H1 (cell line): ENCODE measurements around the gene RPTOR. TPM values are rescaled to one million over a fixed set of nuclear protein-coding genes. Genes with fewer than 3 reads are reported as not detected.

Experiments
- CTCF ChIA-PET: fragments of 300-600 bp; sonication (Branson Sonifier 250); formaldehyde crosslinking; loops from one replicate; lab custom pipeline; 2021; ENCODE audit not compliant: partially characterized antibody; lab: Charles Lee
- POLR2A ChIA-PET: fragments of 300-600 bp; sonication (Branson Sonifier 250); formaldehyde crosslinking; loops from one replicate; lab custom pipeline; 2021; ENCODE audit warnings: inconsistent platforms; ENCODE audit not compliant: partially characterized antibody; lab: Charles Lee
- DNase-seq, 2 experiments: peaks; one replicate each; pipeline versions ENCODE4 v3.0.0 to v3.0.0-alpha.2; 2010 to 2022; ENCODE audit warnings: low spot score in 2 of 2, low read depth in 1 of 2, mixed read lengths in 1 of 2
- FAIRE-seq: peaks from 2 replicates; lab custom pipeline; 2011; peaks lifted over from hg19 to GRCh38; lab: Jason Lieb, UNC
- H2AFZ ChIP-seq: 2 replicates; pipeline ENCODE4 v1.8.1; 2012; ENCODE audit warnings: low read length, inconsistent platforms
- H2AK5ac ChIP-seq: 2 replicates; pipeline ENCODE4 v1.6.1; 2013; ENCODE audit warnings: low read depth, low read length
- H2BK120ac ChIP-seq: replicated peaks from 2 replicates; pipeline ENCODE3; 2013; ENCODE audit warnings: low read depth, low read length, inconsistent platforms
- H2BK12ac ChIP-seq: 2 replicates; pipeline ENCODE4 v1.6.1; 2013; ENCODE audit warnings: low read depth, low read length
- H2BK15ac ChIP-seq: 2 replicates; pipeline ENCODE4 v1.6.1; 2013; ENCODE audit warnings: low read length
- H2BK20ac ChIP-seq: 2 replicates; pipeline ENCODE4 v1.6.1; 2013; ENCODE audit warnings: low read length
- H2BK5ac ChIP-seq: 2 replicates; pipeline ENCODE4 v1.6.1; 2013; ENCODE audit warnings: low read depth, low read length
- H3K14ac ChIP-seq: 2 replicates; pipeline ENCODE4 v1.6.1; 2013; ENCODE audit warnings: inconsistent platforms; ENCODE audit not compliant: insufficient read length
- H3K18ac ChIP-seq: 2 replicates; pipeline ENCODE4 v1.6.1; 2013; ENCODE audit warnings: low read length; ENCODE audit errors: extremely low read depth
- H3K23ac ChIP-seq: 2 replicates; pipeline ENCODE4 v1.6.1; 2013; ENCODE audit warnings: inconsistent platforms; ENCODE audit not compliant: insufficient read length
- H3K23me2 ChIP-seq: 2 replicates; pipeline ENCODE4 v1.6.1; 2013; ENCODE audit warnings: low read depth, low read length
- H3K27ac ChIP-seq: 2 replicates; pipeline ENCODE4 v1.6.1; 2011; ENCODE audit warnings: low read depth, low read length, inconsistent platforms
- H3K27me3 ChIP-seq, 4 experiments: replicated peaks in 1 of 4; 1 replicate in 1 of 4; 2 replicates in 3 of 4; pipeline versions ENCODE4 v1.6.1 to v1.8.1; 2011 to 2013; ENCODE audit warnings: low read length in 3 of 4, mild to moderate bottlenecking in 3 of 4, inconsistent platforms in 2 of 4, mixed read lengths in 2 of 4, moderate library complexity in 1 of 4; ENCODE audit not compliant: control insufficient read depth in 3 of 4, insufficient read depth in 3 of 4; ENCODE audit errors: extremely low read depth in 1 of 4
- H3K36me3 ChIP-seq, 4 experiments: 2 replicates each; pipeline versions ENCODE4 v1.6.1 to v1.8.1; 2011 to 2013; ENCODE audit warnings: mild to moderate bottlenecking in 4 of 4, low read length in 3 of 4, moderate library complexity in 2 of 4, control low read depth in 1 of 4, inconsistent platforms in 1 of 4; ENCODE audit not compliant: insufficient read depth in 4 of 4, control insufficient read depth in 2 of 4
- H3K4ac ChIP-seq: replicated peaks from 2 replicates; pipeline ENCODE3; 2013; ENCODE audit warnings: low read length, low read depth, mixed read lengths, inconsistent platforms; ENCODE audit not compliant: insufficient read length
- H3K4me1 ChIP-seq, 4 experiments: replicated peaks in 1 of 4; 1 replicate in 1 of 4; 2 replicates in 3 of 4; pipeline versions ENCODE4 v1.6.1 to v1.8.1; 2011 to 2013; ENCODE audit warnings: low read length in 3 of 4, inconsistent platforms in 2 of 4, mixed read lengths in 1 of 4; ENCODE audit not compliant: insufficient read depth in 4 of 4, control insufficient read depth in 3 of 4
- H3K4me2 ChIP-seq, 2 experiments: 2 replicates each; pipeline versions ENCODE4 v1.6.1 to v1.8.1; 2011 to 2013; ENCODE audit warnings: low read depth in 2 of 2, low read length in 2 of 2, control low read depth in 1 of 2, inconsistent platforms in 1 of 2, mild to moderate bottlenecking in 1 of 2; ENCODE audit not compliant: insufficient read depth in 1 of 2
- H3K4me3 ChIP-seq, 4 experiments: fragments of 200-600, 300-600 bp in 1 of 4; sonication (generic), shearing (Covaris generic), sonication (Bioruptor Twin) in 1 of 4; 2 replicates each; pipeline versions ENCODE4 v1.5.1 to v1.8.1; 2011 to 2016; ENCODE audit warnings: low read length in 4 of 4, low read depth in 3 of 4, control low read depth in 2 of 4, inconsistent platforms in 2 of 4, mild to moderate bottlenecking in 2 of 4, mixed read lengths in 1 of 4, moderate library complexity in 1 of 4; ENCODE audit not compliant: insufficient read depth in 2 of 4; ENCODE audit errors: extremely low read depth in 1 of 4
- H3K56ac ChIP-seq: replicated peaks from 2 replicates; pipeline ENCODE3; 2013; ENCODE audit warnings: low read depth, mild to moderate bottlenecking, mixed read lengths, low read length, inconsistent platforms; ENCODE audit not compliant: insufficient read length
- H3K79me1 ChIP-seq: 2 replicates; pipeline ENCODE4 v1.6.1; 2013; ENCODE audit warnings: low read depth, low read length, control low read depth
- H3K79me2 ChIP-seq, 2 experiments: 2 replicates each; pipeline versions ENCODE4 v1.6.1 to v1.8.1; 2012 to 2013; ENCODE audit warnings: low read length in 2 of 2, mild to moderate bottlenecking in 2 of 2, inconsistent platforms in 1 of 2; ENCODE audit not compliant: insufficient read depth in 2 of 2, control insufficient read depth in 1 of 2
- H3K9ac ChIP-seq, 4 experiments: replicated peaks in 1 of 4; 1 replicate in 1 of 4; 2 replicates in 3 of 4; pipeline versions ENCODE4 v1.6.1 to v1.8.1; 2011 to 2013; ENCODE audit warnings: low read depth in 3 of 4, low read length in 3 of 4, control low read depth in 2 of 4, mild to moderate bottlenecking in 2 of 4, moderate library complexity in 2 of 4, inconsistent platforms in 1 of 4; ENCODE audit errors: extremely low read depth in 1 of 4
- H3K9me3 ChIP-seq, 2 experiments: 2 replicates each; pipeline versions ENCODE4 v1.6.1 to v1.8.1; 2012 to 2013; ENCODE audit warnings: mild to moderate bottlenecking in 2 of 2, moderate library complexity in 2 of 2, control low read depth in 1 of 2, inconsistent platforms in 1 of 2, low read depth in 1 of 2, low read length in 1 of 2, mixed read lengths in 1 of 2; ENCODE audit not compliant: insufficient read depth in 2 of 2
- H4K20me1 ChIP-seq, 2 experiments: replicated peaks in 1 of 2; 2 replicates each; pipeline versions ENCODE3 to v1.8.1; 2011 to 2013; ENCODE audit warnings: inconsistent platforms in 2 of 2, low read length in 2 of 2, mild to moderate bottlenecking in 1 of 2; ENCODE audit not compliant: insufficient read depth in 2 of 2, control insufficient read depth in 1 of 2
- H4K5ac ChIP-seq: 2 replicates; pipeline ENCODE4 v1.6.1; 2013; ENCODE audit warnings: low read length, low read depth, mixed read lengths, inconsistent platforms; ENCODE audit not compliant: insufficient read length
- H4K8ac ChIP-seq: 2 replicates; pipeline ENCODE4 v1.8.0; 2013; ENCODE audit warnings: mild to moderate bottlenecking, moderate library complexity, low read length, inconsistent platforms; ENCODE audit not compliant: insufficient read depth; ENCODE audit errors: extremely low read depth
- H4K91ac ChIP-seq: replicated peaks from 2 replicates; pipeline ENCODE3; 2013; ENCODE audit warnings: low read length, mixed read lengths, inconsistent platforms; ENCODE audit not compliant: insufficient read length
- CREB1 ChIP-seq: IDR thresholded peaks from 2 replicates; pipeline ENCODE4 v1.6.1; 2012; ENCODE audit warnings: inconsistent platforms
- GABPA ChIP-seq: IDR thresholded peaks from 2 replicates; pipeline ENCODE4 v1.6.1; 2011; ENCODE audit warnings: mild to moderate bottlenecking, low read length, moderate library complexity, borderline replicate concordance; ENCODE audit not compliant: insufficient read depth
- NRF1 ChIP-seq: IDR thresholded peaks from 2 replicates; pipeline ENCODE4 v1.6.1; 2011; ENCODE audit warnings: mild to moderate bottlenecking, low read depth, low read length, improper control_type of control experiment
- POLR2AphosphoS5 ChIP-seq: IDR thresholded peaks from 2 replicates; pipeline ENCODE4 v1.6.1; 2011; ENCODE audit warnings: low read depth, low read length
- RAD21 ChIP-seq, 2 experiments: IDR thresholded peaks in 1 of 2; conservative IDR thresholded peaks in 1 of 2; 2 replicates each; pipeline ENCODE4 v1.6.1; 2011; ENCODE audit warnings: low read depth in 2 of 2, low read length in 2 of 2, improper control_type of control experiment in 1 of 2, inconsistent platforms in 1 of 2, mild to moderate bottlenecking in 1 of 2, moderate library complexity in 1 of 2
- SP4 ChIP-seq: IDR thresholded peaks from 2 replicates; pipeline ENCODE4 v1.6.1; 2012; ENCODE audit warnings: low read length, inconsistent platforms
- TEAD4 ChIP-seq: IDR thresholded peaks from 2 replicates; pipeline ENCODE4 v1.6.1; 2012; ENCODE audit warnings: low read depth, low read length, inconsistent platforms, mixed read lengths
- YY1 ChIP-seq: IDR thresholded peaks from 2 replicates; pipeline ENCODE4 v1.6.1; 2011; ENCODE audit warnings: low read depth, mild to moderate bottlenecking, low read length
- ZNF274 ChIP-seq: IDR thresholded peaks from 2 replicates; pipeline ENCODE4 v1.7.0; 2012; ENCODE audit warnings: low read length, borderline replicate concordance; ENCODE audit errors: extremely low read depth
- WGBS, 2 experiments: shearing (Covaris generic) in 1 of 2; methylation state at CpG; one replicate each; pipeline versions ENCODE4 v1.1.6 to v1.1.7; 2013 to 2015; ENCODE audit warnings: low lambda C conversion rate in 2 of 2, mixed read lengths in 2 of 2, inconsistent platforms in 1 of 2, low coverage in 1 of 2, missing lambda C conversion rate in 1 of 2; ENCODE audit not compliant: insufficient replicate concordance in 2 of 2, insufficient coverage in 1 of 2, insufficient read length in 1 of 2; ENCODE audit errors: extremely low coverage in 1 of 2, missing lambda C conversion rate in 1 of 2; 5-methylcytosine and 5-hydroxymethylcytosine counted together
- polyA plus RNA-seq, 7 experiments: library from polyadenylated mRNA; depleted of rRNA in 3 of 7; stranded (reverse) in 5 of 7; unstranded in 2 of 7; fragments of >200 nt in 5 of 7; fragments of 200-250 nt in 2 of 7; gene quantifications; 1 replicate in 5 of 7; 2 replicates in 1 of 7; 4 replicates in 1 of 7; pipeline versions ENCODE4 v1.2.1 to v1.2.3, GENCODE V29; 2011 to 2013; ENCODE audit warnings: missing spikeins in 2 of 7, mixed read lengths in 2 of 7
- total RNA-seq: library from RNA; stranded (reverse); fragmentation: NEBNext Ultra II Directional; extraction: Animal tissue kit (Norgen Biotek cat#: 25700); gene quantifications from 2 replicates; pipeline ENCODE4 v1.2.1, GENCODE V29; 2021
- TF ChIP-seq, protein P1 (sequence below): IDR thresholded peaks from 2 replicates; pipeline ENCODE4 v1.6.1; 2012; ENCODE audit warnings: inconsistent platforms
- TF ChIP-seq, protein P2 (sequence below): IDR thresholded peaks from 2 replicates; pipeline ENCODE4 v1.6.1; 2011; ENCODE audit warnings: low read length, improper control_type of control experiment
- TF ChIP-seq, protein P3 (sequence below): IDR thresholded peaks from 2 replicates; pipeline ENCODE4 v1.6.1; 2012; ENCODE audit warnings: inconsistent platforms

RPTOR gene
- total and polyA plus RNA-seq, 2 of the 8 experiments (the other 6 are each of a cell fraction or from before 2014, with no cell fraction given): 6.9 to 28.7 TPM

DNA sequence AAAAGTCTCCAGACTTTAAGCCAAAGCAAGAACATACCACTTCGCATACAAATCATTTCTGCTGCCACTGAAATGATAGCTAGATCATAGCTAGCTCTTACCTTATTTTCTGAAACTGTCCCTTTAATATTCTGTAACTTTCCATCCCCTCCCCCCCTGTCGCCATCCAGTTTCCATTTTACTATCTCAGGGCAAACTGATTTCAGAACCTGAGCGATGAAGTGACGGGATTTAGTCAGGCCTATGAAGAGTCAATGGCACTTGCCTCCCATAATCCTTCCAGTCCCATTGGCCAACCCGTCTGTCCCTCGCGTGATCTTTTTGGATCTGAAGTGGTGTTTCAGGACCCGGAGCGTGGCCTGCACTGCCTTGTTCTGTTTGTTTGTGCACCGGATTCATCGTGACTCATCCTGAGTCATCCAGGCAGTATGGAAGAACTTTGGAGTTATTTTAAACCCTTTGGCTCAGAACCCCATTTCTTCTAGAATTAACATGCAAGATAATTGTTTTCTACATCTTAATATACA is 247.2 kb downstream of the RPTOR start:
- Histone ChIP-seq H2BK15ac (no peak overlapping the region), H3K27me3 (no peaks in the 10 kb centered on the region), H3K36me3 (no peaks in the 10 kb centered on the region), H4K20me1 (peaks cover 0 to 3% of the 10 kb centered on the region in 2 experiments), H3K4me1 (peaks cover 0 to 4% (median 0%) of the 10 kb centered on the region in 4 experiments; a peak in 2 of 7 replicates), H3K9me3 (no peaks in the 10 kb centered on the region), H3K4ac (no peak overlapping the region), H2AFZ (no peak overlapping the region), H3K23ac (no peak overlapping the region), H3K4me2 (no peak overlapping the region), H4K91ac (no peak overlapping the region), H2BK120ac (no peak overlapping the region), H2BK5ac (no peak overlapping the region), H3K4me3 (no peak overlapping the region), H3K23me2 (no peaks in the 10 kb centered on the region), H2AK5ac (no peak overlapping the region), H2BK20ac (no peak overlapping the region), H3K56ac (no peak overlapping the region), H3K9ac (no peak overlapping the region), H4K8ac (no peak overlapping the region), H3K14ac (no peak overlapping the region), H3K27ac (no peak overlapping the region), H4K5ac (no peak overlapping the region), H3K79me2 (no peaks in the 10 kb centered on the region), H3K18ac (no peak overlapping the region), H3K79me1 (no peaks in the 10 kb centered on the region), H2BK12ac (no peak overlapping the region)
- ChIA-PET POLR2A (no interaction called here), CTCF (interaction anchor here (0.5 to 1.9 kb wide), 6 partner anchors 11 to 308 kb away, joined by 3 to 5 read pairs (median 4); no protein-coding TSS in a partner anchor)
- no peak for FAIRE-seq
- DNase-seq: no peak
- WGBS, 2 experiments: 86% methylated on average over 11 of the region's 11 CpGs; no CpG with 5 or more reads in 1 of the 2 experiments
- TF ChIP-seq NRF1 (no peak), TEAD4 (no peak), SP4 (no peak), RAD21 (IDR thresholded peaks at IDR 0.05 in 1 of 2, conservative IDR thresholded peaks at IDR 0.05 in 1 of 2; ENCODE audit: low read depth in 2 of 2, low read length in 2 of 2) (no peak), ZNF274 (no peak), POLR2AphosphoS5 (no peak), CREB1 (no peak), YY1 (no peak), GABPA (no peak)
- TF ChIP-seq, protein P1, sequence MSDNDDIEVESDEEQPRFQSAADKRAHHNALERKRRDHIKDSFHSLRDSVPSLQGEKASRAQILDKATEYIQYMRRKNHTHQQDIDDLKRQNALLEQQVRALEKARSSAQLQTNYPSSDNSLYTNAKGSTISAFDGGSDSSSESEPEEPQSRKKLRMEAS: no peak
- TF ChIP-seq, protein P2, sequence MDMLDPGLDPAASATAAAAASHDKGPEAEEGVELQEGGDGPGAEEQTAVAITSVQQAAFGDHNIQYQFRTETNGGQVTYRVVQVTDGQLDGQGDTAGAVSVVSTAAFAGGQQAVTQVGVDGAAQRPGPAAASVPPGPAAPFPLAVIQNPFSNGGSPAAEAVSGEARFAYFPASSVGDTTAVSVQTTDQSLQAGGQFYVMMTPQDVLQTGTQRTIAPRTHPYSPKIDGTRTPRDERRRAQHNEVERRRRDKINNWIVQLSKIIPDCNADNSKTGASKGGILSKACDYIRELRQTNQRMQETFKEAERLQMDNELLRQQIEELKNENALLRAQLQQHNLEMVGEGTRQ: no peak
- TF ChIP-seq, protein P3, sequence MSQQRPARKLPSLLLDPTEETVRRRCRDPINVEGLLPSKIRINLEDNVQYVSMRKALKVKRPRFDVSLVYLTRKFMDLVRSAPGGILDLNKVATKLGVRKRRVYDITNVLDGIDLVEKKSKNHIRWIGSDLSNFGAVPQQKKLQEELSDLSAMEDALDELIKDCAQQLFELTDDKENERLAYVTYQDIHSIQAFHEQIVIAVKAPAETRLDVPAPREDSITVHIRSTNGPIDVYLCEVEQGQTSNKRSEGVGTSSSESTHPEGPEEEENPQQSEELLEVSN: no peak
